Spleen (tissue), 7 donors: ENCODE measurements around the gene MEF2A.

Experiments
- CTCF ChIP-seq, 11 experiments: fragments of 200-600 bp in 7 of 11; fragments of 450-650 bp in 4 of 11; sonication (generic) in 4 of 11; IDR thresholded peaks in 8 of 11; conservative IDR thresholded peaks in 3 of 11; 1 replicate in 7 of 11; 2 replicates in 4 of 11; pipeline versions ENCODE4 v1.4.0 to v1.8.0; 2016 to 2021; ENCODE audit warnings: antibody characterized with exemption in 11 of 11, inconsistent platforms in 4 of 11, mild to moderate bottlenecking in 1 of 11
- POLR2AphosphoS5 ChIP-seq, 3 donors: sonication (generic); formaldehyde crosslinking; IDR thresholded peaks; one replicate each; pipeline ENCODE4 v1.5.1; 2017; ENCODE audit warnings: antibody characterized with exemption in 3 of 3
- donor health status: DM: no; HTN: no; CAD: no; lungs with moderate emphysema.
- donor health status: DM: no; HTN: no; CAD: no.
- donor health status: DM: no; HTN: no; CAD: no.

- peak in 1 of 11 experiments; percentile 6 for TF ChIP-seq CTCF (IDR thresholded peaks at IDR 0.05 in 8 of 11, conservative IDR thresholded peaks at IDR 0.05 in 3 of 11)
- no peak for TF ChIP-seq POLR2AphosphoS5 (IDR thresholded peaks at IDR 0.05)
Observed at GRCh38 chr15:99683000-99683670, 117.4 kb downstream of the MEF2A start.
